Stimulated activated CD4-positive, alpha-beta T cell treated with anti-CD3 and anti-CD28 coated beads, Interleukin-2, amount 100 ng/mL, for 24 hours (primary cell): ENCODE measurements around the gene CAMSAP1.

ENCODE experiments used
- DNase-seq, 2 donors: peaks; one replicate each; pipeline ENCODE4 v3.0.0-alpha.2; 2020

The CAMSAP1 gene

GRCh38 chr9:135770203-135770535 lies 137.2 kb downstream of the CAMSAP1 start:
- DNase-seq: no peak

- DNase-seq: no peak
Measured at GRCh38 chr9:135769489-135770202, 137.7 kb downstream of the CAMSAP1 start.

- no peak for DNase-seq
Measured at GRCh38 chr9:135768516-135769218, 138.7 kb downstream of the CAMSAP1 start.

- DNase-seq: no peak
Measured at GRCh38 chr9:135766707-135767106, 140.6 kb downstream of the CAMSAP1 start.

GRCh38 chr9:135766251-135766650 lies 141.1 kb downstream of the CAMSAP1 start:
- no peak for DNase-seq

- no peak for DNase-seq
Measured at GRCh38 chr9:135765416-135765815, 141.9 kb downstream of the CAMSAP1 start.

GRCh38 chr9:135764731-135765130 lies 142.6 kb downstream of the CAMSAP1 start:
- DNase-seq: no peak

- no peak for DNase-seq
Measured at GRCh38 chr9:135763716-135764446, 143.5 kb downstream of the CAMSAP1 start.

- DNase-seq: no peak
Measured at GRCh38 chr9:135762921-135763320, 144.4 kb downstream of the CAMSAP1 start.

- no peak for DNase-seq
Measured at GRCh38 chr9:135761845-135762168, 145.5 kb downstream of the CAMSAP1 start.

GRCh38 chr9:135761150-135761844 lies 146.0 kb downstream of the CAMSAP1 start:
- DNase-seq: no peak

- DNase-seq: no peak
Measured at GRCh38 chr9:135760465-135760864, 146.9 kb downstream of the CAMSAP1 start.

GRCh38 chr9:135759676-135760300 lies 147.6 kb downstream of the CAMSAP1 start:
- no peak for DNase-seq

- DNase-seq: no peak
Measured at GRCh38 chr9:135758870-135759269, 148.5 kb downstream of the CAMSAP1 start.
